HG02973 (cell line): ENCODE data around the gene ARL9.

Experiments used
- ATAC-seq: cut with Tn5 transposase; IDR thresholded peaks from one replicate; pipeline ENCODE4 v1.9.1; 2021; ENCODE audit warnings: moderate library complexity; ENCODE audit not compliant: unreplicated experiment

ARL9 gene

DNA sequence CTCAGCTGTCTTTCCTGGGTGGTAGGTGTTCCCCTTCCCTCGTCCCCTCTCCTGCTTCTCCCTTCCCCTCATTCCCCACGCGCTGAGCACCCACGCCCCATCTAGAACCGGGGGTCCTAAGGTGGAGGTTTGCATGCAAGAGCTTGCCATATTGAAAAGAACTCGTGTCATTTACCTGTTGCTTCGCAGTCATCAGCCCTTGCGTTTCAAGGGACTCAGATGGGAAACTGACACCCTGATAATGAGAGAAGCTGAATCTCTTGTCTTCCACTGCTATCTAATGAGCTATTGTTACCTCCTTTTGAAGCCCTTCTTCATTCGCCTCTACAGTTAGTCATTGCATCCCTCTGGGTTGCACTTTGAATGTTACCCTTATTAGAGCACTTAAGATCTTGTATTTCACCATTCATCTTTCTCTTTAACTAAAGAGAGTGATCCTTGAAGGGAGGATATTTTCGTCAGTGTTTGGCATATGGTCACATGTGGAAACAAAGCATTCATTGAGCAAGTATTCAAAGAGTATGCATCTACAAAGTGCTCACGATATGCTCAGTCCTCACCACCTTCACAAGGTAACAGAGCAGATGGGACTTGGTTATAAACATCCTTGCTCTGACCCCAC, 25.7 kb downstream of the ARL9 start:
- no peak for ATAC-seq

DNA sequence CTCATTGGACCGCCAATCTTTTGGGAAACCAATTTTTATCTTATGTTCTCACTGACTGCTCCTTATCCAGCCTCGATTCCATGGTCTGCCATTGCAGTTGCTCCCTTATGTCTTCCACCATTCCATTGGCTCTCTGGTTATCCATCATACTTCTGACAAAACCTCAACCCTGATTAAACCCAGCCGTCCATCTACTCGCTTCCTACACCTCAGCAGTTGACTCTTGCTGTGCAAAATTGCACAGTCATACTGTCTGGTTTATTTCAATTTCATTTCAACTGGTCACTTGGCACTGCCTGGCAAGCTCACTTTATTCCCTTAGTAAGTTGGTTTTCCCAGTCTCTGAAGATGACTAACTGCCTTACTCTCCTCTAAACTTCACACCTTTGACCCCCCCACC, 26.2 kb downstream of the ARL9 start:
- no peak for ATAC-seq

DNA sequence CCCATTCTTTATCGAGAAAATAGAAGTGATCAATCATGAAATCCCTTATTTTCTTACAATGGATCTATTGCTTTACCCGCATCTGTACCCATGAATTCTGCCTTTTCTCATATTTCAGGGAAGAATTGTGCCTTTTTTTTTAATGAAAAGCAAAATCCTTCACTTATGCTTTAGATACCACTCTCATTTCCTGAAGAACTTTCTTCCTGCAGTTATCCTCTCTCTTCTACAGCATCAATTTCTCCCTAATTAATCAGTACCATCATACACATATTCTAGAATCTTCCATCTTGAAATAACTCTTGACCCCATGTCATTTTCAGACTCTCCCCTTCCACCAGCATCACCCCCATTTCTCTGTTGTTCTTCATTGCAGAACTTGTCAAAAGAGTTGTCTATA, 26.6 kb downstream of the ARL9 start:
- ATAC-seq = no peak

DNA sequence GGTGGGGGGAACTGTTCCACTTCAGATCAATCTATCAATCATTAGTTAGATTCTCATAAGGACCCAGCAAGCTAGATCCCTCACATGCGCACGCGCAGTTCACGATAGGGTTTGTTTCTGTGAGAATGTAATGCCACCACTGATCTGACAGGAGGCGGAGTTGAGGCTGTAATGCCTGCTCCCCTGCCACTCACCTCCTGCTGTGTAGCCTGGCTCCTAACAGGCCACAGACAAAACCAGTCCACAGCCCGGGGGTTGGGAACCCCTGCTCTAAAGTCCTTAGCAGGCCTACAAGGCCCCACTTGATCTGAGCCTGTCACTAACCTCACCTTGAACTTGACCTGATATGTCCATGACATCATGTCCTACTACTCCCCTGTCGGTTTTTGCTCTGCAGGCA, 30.3 kb downstream of the ARL9 start:
- ATAC-seq = no peak

DNA sequence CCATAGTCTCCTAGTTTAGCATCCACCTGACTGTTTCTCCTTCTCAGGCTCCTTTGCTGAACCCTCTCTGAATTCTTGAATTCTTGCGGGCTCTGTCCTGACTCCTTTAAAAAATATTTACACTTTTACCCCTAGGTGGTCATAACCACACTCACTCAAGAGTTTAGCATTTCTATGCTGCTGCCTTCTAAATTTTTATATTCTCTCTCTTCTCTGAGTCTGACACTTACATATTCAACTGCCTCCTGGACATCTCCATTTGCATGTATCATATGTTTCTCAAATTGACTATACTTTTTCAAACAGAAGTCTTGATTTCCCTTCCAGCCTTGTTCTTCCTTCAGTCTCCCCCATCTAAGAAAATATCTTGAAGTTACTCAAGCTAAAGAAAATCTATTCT, 31.6 kb downstream of the ARL9 start:
- ATAC-seq = no peak

DNA sequence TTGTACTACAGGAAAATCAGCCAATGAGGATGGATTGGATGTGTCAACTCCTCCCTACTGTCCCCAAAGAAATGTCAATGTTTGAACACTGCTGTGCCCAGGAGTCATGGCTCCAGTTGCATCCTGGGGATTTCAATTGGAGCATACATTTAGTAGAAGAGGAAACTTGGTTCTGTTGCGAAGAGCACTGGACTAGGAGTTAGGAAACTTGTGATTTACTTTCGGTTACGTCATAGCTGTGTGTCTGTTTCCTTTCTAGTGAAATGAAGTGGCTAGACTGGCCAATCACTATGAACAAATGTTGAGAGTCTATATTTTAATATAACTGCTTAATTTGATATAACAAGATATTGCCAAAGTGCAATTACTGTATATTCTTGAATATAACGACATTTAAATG, 35.2 kb downstream of the ARL9 start:
- ATAC-seq = no peak

DNA sequence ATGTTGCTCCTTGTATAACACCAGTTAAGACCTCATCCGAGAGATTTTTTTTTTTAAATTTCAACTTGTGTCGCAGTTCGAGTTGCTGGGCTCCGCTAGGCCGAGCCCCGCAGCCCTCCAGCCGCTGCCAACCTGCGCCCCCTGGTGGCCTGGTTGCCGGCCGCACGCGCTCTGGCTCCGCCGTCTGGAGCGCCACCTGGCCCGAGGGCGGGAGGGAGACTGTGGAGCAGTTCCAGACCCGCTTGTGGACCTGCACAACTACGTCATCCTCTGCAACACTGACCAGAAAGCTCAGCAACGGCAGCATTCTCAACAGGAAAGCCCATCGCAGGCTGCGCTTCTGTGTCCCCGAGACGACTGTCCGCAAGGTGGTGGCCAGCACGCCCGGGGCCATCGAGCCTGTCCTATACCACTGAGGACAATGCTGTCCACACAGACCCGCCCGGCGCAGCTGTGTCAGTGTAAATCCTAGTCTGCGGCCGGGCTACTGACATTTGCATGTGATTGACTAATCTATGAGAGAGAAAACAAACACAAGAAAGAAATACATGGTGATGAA, 39.1 kb downstream of the ARL9 start:
- peak; percentile 97 for ATAC-seq

DNA sequence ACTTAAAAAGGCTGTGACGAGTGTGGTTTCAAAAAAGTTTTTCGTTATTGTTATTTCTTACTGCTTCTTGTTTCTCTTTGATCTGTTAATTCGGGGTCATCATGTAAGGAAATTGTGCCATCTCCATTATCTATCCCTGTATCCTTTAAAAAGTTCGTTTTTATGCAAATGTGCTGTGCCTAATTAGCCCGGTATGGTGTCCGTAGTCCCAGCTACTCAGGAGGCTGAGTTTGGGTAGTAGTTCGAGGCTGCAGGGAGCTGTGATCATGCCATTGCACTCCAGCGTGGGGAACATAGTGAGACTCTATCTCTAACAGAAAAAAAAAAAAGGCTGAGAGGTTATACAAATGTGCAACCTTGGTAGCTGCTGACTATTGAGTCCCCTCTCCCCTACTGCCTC, 45.1 kb downstream of the ARL9 start:
- ATAC-seq = no peak

DNA sequence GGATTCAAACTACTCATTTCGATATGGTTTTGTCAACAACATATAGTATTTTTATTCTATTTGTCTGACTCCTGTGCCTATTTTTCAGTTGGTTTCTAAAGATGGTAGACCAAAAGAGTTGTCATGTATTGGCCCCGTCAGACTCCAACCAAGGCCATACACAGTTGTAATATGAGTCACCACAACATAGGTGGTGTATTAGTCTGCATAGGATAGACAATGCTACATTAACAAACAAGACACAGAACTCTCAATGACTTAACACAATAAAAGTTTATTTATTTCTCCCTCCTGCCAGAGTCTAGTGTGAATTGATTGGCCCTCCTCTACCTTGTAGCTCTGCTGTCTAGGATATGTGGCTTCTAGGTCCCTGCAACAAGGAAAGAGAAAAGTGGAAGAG, 45.9 kb downstream of the ARL9 start:
- no peak for ATAC-seq

DNA sequence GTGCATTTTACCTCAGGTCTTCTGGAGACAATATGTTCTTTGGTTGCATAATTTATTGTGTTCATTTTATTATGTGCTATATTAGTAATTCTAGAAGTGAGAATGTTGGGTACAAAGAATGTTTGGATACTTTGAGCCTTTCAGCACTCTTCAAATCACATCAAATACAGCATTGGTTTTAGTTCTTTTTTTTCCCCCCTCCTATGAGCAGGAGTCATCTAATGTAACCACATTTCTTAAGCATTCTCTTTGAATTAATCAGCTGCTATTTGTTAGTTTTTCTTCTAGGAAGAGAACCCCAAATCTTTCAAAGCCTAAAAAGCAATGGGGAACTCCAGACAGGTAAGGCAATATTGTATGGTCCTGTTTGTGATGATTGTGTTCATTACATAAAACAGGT, 46.7 kb downstream of the ARL9 start:
- no peak for ATAC-seq

DNA sequence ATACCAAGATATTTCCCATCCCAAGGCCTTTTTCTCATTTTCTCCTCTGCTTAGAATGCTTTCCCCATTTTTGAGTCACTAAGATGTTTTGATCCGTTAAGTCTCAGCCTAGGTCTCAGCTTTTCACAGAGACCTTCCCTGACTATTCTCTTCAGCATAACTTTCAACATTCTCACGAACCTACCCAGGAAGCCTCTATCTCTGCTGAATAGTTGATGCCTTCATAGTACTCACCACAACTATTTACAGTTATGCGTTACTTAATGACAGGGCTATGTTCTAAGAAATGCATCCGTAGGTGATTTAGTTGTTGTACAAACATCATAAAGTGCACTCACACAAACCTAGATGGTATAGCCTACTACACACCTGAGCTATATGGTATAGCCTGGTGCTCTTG, 64.5 kb downstream of the ARL9 start:
- no peak for ATAC-seq
